ENCODE data around the gene ATF4.

GRCh38 chr22:39513791-39514190 is 6.6 kb upstream of the ATF4 start:
- TF ChIP-seq CTCF (IDR thresholded peaks at IDR 0.05) (no peak), POLR2A (IDR thresholded peaks at IDR 0.05) (no peak)

Measured in testis (tissue), 2 donors.